HG02759 (cell line): ENCODE data around the gene PRUNE1.

Experiments used
- ATAC-seq: cut with Tn5 transposase; IDR thresholded peaks from one replicate; pipeline ENCODE4 v1.9.1; 2021; ENCODE audit warnings: mild to moderate bottlenecking, moderate library complexity; ENCODE audit not compliant: unreplicated experiment

Gene PRUNE1

DNA sequence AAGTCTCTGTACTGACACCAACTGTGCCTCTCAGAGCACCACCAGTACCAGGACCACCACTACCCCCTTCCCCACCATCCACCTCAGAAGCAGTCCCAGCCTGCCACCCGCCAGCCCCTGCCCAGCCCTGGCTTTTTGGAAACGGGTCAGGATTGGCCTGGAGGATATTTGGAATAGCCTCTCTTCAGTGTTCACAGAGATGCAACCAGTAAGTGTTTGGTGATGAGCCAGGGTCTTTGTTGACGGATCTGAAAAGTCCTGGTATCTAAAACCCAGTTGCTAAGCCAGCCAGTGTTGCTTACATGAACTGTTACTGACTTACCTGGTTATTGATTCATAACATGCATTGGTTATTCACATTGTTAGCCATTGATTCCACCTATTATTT, 40.4 kb downstream of the PRUNE1 start:
- no peak for ATAC-seq

DNA sequence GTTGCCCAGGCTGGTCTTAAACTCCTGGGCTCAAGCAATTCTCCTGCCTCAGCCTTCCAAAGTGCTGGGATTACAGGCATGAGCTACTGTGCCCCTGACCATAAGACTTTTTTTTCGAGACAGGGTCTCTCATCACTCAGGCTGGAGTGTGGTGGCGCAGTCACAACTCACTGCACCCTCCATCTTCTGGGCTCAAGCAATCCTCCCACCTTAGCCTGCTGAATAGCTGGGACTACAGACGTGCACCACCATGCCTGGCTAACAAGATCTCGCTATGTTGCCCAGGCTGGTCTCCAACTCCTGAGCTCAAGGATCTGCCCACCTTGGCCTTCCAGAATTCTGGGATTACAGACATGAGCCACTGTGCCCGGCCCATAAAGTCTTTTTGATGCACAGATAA, 41.2 kb downstream of the PRUNE1 start:
- ATAC-seq = no peak

DNA sequence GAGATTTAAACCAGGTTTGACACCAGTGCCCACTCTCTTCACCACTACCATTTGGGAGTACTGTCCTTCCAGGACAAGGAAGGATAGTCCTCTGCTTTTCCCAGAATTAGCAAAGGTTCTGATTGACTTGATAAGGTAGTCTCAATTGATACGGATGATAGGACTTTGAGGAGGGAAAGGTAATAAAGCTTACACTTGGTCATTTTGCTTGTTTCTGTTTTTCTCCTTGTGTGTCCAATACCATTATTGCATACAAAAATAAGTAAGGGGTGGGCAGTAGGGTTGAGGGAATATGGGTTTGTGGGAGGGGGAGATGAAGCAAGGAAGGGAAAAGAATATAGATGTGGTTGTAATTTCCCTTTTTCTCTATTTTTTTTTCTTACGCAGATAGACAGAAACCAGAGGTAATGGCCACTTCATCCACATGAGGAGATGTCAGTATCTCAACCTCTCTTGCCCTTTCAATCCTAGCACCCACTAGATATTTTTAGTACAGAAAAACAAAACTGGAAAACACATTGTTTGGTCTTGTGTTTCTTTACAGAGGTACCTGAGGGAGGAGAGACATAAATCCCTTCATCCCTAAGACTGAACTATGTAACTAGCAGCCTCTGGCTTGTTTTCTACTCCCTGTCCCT, 41.9 kb downstream of the PRUNE1 start:
- ATAC-seq = no peak

- ATAC-seq = no peak
Measured at GRCh38 chr1:151051356-151052009, 43.2 kb downstream of the PRUNE1 start.

DNA sequence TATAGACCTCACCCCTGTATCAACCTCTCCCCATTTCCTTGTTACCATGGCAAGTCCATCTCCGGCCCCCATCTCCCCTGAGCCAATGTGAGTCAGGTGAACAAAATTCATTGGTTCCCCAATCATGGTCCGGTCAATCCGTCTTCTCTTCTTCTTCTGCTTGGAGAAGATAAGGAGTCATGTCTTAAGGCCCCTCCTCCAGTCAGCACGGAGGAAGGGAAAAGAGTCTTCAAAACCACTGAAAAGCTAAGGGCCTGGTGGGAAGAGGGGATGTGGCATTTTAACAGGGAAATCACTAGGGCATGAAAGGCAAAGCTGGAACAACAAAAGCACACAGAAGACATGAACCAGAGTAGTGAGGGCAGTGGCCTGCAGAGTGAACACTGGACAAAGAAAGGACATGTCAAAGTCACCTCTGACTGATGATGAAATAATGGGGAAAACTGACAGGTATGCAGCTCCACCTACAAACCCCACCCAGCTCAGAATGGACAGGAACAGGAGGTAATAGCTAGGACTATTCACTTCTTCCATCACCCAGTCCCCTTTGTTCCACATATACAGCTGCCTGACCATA, 46.8 kb downstream of the PRUNE1 start:
- no peak for ATAC-seq

- no peak for ATAC-seq
Measured at GRCh38 chr1:151055581-151055980, 47.3 kb downstream of the PRUNE1 start.

DNA sequence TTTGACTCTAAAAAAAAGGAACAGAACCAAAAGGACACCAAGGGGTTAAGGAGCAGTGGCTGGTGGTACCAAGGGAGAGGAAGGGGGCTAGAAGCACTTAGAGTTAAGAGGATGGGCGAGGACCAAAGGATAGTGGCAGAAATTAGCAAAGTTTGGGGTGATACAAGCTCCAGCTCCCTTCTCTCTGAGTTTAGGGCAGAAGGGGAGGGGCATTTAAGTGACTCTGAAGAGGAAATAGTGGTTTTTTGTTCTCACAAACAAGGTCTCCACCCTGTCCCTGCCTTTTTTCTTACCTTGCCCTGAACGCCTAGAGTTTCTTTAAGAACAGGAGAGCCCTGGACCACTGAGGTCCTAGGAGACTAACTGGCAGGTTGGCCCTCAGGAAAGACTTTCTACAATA, 47.9 kb downstream of the PRUNE1 start:
- no peak for ATAC-seq

DNA sequence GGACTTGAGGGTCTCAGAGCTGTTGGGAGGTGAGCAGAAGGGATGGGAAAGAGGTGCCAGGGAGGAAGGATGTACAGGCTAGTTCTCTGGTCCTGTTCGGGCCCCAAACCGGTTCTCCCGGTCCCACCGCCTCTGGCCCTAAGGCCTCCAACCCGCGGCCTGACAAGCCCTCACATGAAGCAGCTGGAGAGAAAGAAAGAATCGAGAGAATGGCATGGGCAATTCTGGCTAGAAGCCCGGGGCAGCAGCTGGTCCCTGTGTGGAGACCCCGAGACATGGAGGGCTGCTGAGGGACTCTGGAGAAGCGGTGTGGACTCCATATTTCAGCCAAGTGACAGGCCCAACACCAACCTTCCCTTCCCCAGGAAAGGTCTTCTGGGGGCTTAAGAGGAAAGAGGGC, 50.4 kb downstream of the PRUNE1 start:
- no peak for ATAC-seq

GRCh38 chr1:151059109-151060006, 51.1 kb downstream of the PRUNE1 start, which contains the start of gene CDC42SE1:
TSS of gene CDC42SE1 (minus strand) at chr1:151059622. CDS start at chr1:151055730, 3,892 bp downstream.
- ATAC-seq = peak; percentile 87

DNA sequence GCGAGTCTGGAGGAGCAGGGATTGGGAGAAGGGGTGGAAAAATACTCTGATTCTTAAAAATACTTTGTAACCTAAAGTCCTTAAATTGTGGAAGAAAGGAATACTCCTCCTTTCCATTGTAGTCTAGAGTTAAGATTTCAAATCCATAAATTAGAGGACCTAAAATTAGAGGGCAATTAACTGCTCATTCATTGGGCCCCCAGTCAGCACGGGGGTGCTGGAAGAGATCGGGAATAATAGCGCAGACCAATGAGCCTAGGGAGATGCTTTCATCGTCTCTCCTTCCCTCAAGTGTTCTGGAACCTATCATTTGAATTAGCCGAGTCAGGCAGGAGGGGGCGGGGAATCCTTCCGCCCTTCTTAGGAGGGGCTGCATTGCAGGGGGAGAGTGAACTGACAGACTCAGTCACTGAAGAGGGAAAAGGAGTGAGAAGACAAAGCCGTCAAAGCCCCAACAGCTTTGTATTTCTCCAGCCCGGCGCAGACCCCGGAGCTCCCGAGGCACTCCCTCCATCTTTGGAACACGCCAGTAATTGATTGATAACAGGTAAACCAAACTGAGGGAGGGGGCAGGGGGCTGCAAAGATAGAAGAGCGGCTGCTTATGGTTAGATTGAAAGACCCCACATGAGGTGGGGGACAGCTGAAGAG, 51.9 kb downstream of the PRUNE1 start, which contains the start of gene MLLT11:
TSS of gene MLLT11 (plus strand) at position 391 of the 650 bp plus-strand sequence. CDS start 6,828 bp downstream, outside the sequence.
- ATAC-seq = no peak

DNA sequence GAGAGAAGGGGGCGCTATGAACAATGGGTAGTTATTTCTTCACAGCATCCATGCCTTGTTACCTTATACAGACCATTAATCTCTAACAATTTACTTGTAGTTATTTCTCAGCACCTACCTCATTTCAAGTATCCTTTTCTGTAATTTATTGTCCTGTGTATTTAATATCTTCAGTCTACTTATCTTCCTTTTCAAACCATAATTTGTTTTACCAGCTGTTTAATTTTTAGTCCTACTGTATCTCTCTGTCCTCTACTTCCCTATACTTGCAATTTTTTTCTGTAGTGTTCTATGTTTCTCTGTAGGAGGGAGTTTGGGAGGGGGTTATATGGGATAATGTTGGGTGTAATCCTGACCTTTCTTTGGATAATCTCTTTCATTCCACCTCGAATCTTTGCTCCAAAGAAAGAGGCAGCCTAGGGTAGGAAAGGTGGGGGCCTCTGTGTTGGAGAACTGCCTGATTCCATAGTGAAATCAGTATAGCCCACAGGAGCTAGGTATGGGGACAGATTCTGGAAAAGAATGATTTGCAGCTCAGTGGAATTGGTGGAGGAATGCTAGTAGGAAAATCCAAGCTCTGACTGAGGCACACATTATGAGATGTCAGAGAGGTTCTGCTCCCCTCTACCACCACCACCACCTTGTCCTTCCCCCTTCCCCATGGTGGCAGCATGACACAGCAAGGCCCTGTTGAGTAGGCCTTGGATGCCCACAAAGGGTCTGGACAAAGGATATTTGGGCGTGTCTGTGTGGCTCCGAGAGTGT, 52.6 kb downstream of the PRUNE1 start:
- no peak for ATAC-seq

DNA sequence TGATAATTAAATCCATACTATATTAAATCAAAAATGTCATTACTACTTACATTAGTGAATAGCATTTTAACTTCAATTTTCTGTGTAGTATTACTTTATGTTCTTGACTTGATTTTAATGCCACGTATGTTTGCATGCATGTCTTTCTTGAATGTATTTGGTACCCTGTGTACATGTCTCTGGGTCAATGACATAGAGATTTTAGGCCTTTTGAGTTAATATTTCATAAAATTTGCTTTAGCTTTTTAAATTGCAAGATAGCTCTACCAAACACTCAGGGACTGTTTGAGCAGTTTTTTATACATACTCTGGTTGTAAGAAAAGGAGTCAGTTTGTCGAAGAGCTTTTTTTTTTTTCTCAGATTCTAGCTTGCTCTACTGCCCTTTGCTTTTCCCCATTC, 53.5 kb downstream of the PRUNE1 start:
- no peak for ATAC-seq

- no peak for ATAC-seq
Measured at GRCh38 chr1:151062741-151063371, 54.6 kb downstream of the PRUNE1 start.

- no peak for ATAC-seq
Measured at GRCh38 chr1:151065089-151065645, 56.9 kb downstream of the PRUNE1 start.

- ATAC-seq = no peak
Measured at GRCh38 chr1:151067185-151067584, 58.9 kb downstream of the PRUNE1 start.

- no peak for ATAC-seq
Measured at GRCh38 chr1:151069103-151069486, 60.8 kb downstream of the PRUNE1 start.

DNA sequence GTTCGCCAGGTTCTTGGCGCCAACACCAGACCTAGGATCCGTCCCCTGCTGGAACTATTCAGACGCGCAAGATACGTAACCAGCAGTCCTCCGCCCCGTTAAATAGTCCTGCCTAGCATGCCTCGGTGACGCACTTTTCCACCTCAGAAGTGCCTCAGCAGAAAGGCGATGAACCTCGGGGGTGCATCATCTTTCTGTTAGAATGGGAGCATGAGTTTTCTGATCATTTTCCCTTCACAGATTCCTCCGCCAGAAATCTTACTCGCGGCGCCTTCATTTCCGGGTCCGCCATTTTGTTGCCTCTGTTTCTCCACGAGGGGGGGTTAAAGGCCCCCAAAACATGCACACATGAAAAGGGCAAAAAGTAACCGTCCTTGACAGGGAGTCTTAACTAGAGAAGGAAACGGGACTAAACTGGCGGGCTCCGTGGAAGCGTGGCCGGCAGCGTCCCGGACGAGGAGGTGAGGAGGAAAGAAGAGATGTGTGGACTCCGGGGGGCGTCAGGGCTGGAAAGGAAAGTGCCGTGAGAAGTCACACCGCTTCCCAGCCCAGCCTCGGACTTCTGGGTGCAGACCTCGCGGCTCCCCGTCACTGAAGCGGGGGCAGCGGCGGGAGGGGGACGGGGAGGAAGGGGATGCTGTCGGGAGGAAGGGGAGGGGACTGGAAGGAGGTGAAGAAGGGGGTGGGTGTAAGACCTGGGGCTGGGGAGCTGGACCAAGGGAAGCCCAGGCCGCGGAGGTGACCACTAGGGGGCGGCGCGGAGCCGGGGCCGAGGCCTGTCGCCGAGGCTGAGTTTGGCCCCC, 62.4 kb downstream of the PRUNE1 start, which contains the start of gene GABPB2:
TSS of gene GABPB2 (plus strand) at position 288 of the 803 bp plus-strand sequence. CDS start 17,429 bp downstream, outside the sequence.
- peak; percentile 83 for ATAC-seq

DNA sequence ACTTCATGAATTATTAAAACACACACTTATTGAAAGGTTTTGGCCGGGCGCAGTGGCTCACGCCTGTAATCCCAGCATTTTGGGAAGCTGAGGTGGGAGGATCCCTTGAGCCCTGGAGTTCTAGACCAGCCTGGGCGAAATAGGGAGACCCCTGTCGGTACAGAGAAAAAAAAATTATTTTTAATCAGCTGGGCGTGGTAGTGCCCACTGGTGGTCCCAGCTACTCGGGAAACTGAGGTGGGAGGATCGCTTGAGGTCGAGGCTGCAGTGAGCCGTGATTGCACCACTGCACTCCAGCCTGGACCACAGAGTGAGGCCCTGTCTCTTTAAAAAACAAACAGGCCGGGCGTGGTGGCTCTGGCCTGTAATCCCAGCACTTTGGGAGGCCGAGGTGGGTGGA, 64.0 kb downstream of the PRUNE1 start:
- no peak for ATAC-seq
